ENCODE measurements around the gene CMSS1.

GRCh38 chr3:99938270-99938911 is 120.7 kb downstream of the CMSS1 start:
- TF ChIP-seq ZNF8 (CRISPR knock-in tag; IDR thresholded peaks at IDR 0.05) (no peak), TSHZ2 (CRISPR knock-in tag; IDR thresholded peaks at IDR 0.05) (no peak), TOX (CRISPR knock-in tag; IDR thresholded peaks at IDR 0.05; ENCODE audit: borderline replicate concordance) (no peak), OSR1 (CRISPR knock-in tag; IDR thresholded peaks at IDR 0.05) (no peak), PPARA (CRISPR knock-in tag; IDR thresholded peaks at IDR 0.05; ENCODE audit: borderline replicate concordance) (no peak), ARNTL (CRISPR knock-in tag; IDR thresholded peaks at IDR 0.05; ENCODE audit: borderline replicate concordance, low read depth) (no peak), ZC3H10 (CRISPR knock-in tag; IDR thresholded peaks at IDR 0.05) (no peak), ZNF70 (CRISPR knock-in tag; IDR thresholded peaks at IDR 0.05) (no peak), BACH2 (CRISPR knock-in tag; IDR thresholded peaks at IDR 0.05; ENCODE audit: borderline replicate concordance) (no peak)
- TF ChIP-seq, protein P1, sequence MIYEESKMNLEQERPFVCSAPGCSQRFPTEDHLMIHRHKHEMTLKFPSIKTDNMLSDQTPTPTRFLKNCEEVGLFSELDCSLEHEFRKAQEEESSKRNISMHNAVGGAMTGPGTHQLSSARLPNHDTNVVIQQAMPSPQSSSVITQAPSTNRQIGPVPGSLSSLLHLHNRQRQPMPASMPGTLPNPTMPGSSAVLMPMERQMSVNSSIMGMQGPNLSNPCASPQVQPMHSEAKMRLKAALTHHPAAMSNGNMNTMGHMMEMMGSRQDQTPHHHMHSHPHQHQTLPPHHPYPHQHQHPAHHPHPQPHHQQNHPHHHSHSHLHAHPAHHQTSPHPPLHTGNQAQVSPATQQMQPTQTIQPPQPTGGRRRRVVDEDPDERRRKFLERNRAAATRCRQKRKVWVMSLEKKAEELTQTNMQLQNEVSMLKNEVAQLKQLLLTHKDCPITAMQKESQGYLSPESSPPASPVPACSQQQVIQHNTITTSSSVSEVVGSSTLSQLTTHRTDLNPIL (CRISPR knock-in tag; IDR thresholded peaks at IDR 0.05; ENCODE audit: low read depth) = no peak
- TF ChIP-seq, protein P2, sequence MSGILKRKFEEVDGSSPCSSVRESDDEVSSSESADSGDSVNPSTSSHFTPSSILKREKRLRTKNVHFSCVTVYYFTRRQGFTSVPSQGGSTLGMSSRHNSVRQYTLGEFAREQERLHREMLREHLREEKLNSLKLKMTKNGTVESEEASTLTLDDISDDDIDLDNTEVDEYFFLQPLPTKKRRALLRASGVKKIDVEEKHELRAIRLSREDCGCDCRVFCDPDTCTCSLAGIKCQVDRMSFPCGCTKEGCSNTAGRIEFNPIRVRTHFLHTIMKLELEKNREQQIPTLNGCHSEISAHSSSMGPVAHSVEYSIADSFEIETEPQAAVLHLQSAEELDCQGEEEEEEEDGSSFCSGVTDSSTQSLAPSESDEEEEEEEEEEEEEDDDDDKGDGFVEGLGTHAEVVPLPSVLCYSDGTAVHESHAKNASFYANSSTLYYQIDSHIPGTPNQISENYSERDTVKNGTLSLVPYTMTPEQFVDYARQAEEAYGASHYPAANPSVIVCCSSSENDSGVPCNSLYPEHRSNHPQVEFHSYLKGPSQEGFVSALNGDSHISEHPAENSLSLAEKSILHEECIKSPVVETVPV (CRISPR knock-in tag; IDR thresholded peaks at IDR 0.05) = no peak

Data from SK-N-SH treated with all-trans-retinoic acid at 6 μM for 48 hours (cell line).